ENCODE data around the gene VPS16. TPM values are rescaled to one million over a fixed set of nuclear protein-coding genes. Genes with fewer than 3 reads are reported as not detected.

VPS16 gene
- total and polyA plus RNA-seq, 2 donors (not counting 1 experiment from before 2014, with no cell fraction given) = 63.0 to 68.2 TPM

DNA sequence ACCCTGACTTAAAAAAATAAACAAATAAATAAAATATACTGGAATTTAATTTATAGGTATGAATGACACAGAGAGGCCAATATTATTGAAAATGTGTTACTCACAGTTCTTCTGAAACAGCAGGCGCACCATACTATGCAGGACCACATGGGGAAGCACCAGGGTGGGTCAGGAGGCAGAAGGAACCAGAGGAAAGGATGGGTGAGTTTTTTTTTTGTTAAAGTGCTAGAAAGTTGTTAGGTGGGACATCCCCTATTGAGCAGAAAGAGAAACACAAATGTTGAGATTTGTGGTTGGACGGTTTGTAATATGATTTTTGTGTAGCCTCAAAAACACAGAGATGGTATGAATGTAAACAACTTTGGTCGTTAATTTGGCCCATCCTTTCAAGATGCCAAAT, 58.7 kb downstream of the VPS16 start:
- Mint-ChIP-seq H3K4me1 (peaks cover 35% of the 10 kb centered on the region), H3K4me3 (peak overlapping the region; percentile 15), H3K27me3 (no peaks in the 10 kb centered on the region), H3K27ac (no peak overlapping the region), H3K9me3 (ENCODE audit: insufficient read depth) (no peaks in the 10 kb centered on the region)
- Histone ChIP-seq H3K79me2 (ENCODE audit: control insufficient read depth, insufficient read depth, low read length) (peaks cover 94% of the 10 kb centered on the region), H3K9me3 (ENCODE audit: control extremely low read depth in 1 of 3, control insufficient read depth in 2 of 3, insufficient read depth in 1 of 3, low read length in 2 of 3) (peaks cover 0 to 11% (median 0%) of the 10 kb centered on the region in 3 donors), H3K4me2 (replicated peaks; ENCODE audit: low read depth, low read length, poor library complexity, severe bottlenecking) (peak overlapping the region; percentile 14), H3K36me3 (replicated peaks in 1 of 2; ENCODE audit: control extremely low read depth in 1 of 2, control insufficient read depth in 1 of 2, extremely low read depth in 1 of 2, insufficient read depth in 2 of 2, low read length in 1 of 2) (peaks cover 0 to 3% of the 10 kb centered on the region in 2 experiments), H4K20me1 (ENCODE audit: control insufficient read depth, insufficient read depth, low read length, poor library complexity, severe bottlenecking) (peaks cover 16% of the 10 kb centered on the region), H3K4me3 (ENCODE audit: control extremely low read depth in 1 of 5, extremely low read depth in 1 of 5, insufficient read depth in 1 of 5, low read depth in 2 of 5, low read length in 4 of 5) (no peak overlapping the region), H3K9ac (ENCODE audit: low read length) (no peak overlapping the region), H3K27me3 (replicated peaks in 1 of 4; ENCODE audit: control extremely low read depth in 1 of 4, control insufficient read depth in 3 of 4, insufficient read depth in 4 of 4, low read length in 3 of 4) (no peaks in the 10 kb centered on the region), H3K4me1 (ENCODE audit: control insufficient read depth in 2 of 2, insufficient read depth in 2 of 2, low read length in 2 of 2) (peaks cover 31 to 32% of the 10 kb centered on the region in 2 donors), H2AFZ (ENCODE audit: insufficient read depth, low read depth, low read length, poor library complexity, severe bottlenecking) (no peak overlapping the region), H3K27ac (ENCODE audit: low read length in 2 of 2) (peak overlapping the region in 1 of 2 donors; percentile 33)
- CTCF ChIA-PET = no interaction called here
- POLR2A ChIA-PET = no interaction called here
- no peak for TF ChIP-seq EZH2 (IDR thresholded peaks at IDR 0.05; ENCODE audit: borderline replicate concordance, insufficient read depth, low read depth, low read length, poor library complexity, severe bottlenecking)
- TF ChIP-seq, protein P1, sequence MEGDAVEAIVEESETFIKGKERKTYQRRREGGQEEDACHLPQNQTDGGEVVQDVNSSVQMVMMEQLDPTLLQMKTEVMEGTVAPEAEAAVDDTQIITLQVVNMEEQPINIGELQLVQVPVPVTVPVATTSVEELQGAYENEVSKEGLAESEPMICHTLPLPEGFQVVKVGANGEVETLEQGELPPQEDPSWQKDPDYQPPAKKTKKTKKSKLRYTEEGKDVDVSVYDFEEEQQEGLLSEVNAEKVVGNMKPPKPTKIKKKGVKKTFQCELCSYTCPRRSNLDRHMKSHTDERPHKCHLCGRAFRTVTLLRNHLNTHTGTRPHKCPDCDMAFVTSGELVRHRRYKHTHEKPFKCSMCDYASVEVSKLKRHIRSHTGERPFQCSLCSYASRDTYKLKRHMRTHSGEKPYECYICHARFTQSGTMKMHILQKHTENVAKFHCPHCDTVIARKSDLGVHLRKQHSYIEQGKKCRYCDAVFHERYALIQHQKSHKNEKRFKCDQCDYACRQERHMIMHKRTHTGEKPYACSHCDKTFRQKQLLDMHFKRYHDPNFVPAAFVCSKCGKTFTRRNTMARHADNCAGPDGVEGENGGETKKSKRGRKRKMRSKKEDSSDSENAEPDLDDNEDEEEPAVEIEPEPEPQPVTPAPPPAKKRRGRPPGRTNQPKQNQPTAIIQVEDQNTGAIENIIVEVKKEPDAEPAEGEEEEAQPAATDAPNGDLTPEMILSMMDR (IDR thresholded peaks at IDR 0.05) = no peak
- intact Hi-C loops (cut with micrococcal nuclease) = no loop called here
- DNase-seq (no peak), ATAC-seq (ENCODE audit: low read depth) (no peak)
- WGBS (ENCODE audit: insufficient coverage) = 14% methylated on average over 1 of the region's 3 CpGs

DNA sequence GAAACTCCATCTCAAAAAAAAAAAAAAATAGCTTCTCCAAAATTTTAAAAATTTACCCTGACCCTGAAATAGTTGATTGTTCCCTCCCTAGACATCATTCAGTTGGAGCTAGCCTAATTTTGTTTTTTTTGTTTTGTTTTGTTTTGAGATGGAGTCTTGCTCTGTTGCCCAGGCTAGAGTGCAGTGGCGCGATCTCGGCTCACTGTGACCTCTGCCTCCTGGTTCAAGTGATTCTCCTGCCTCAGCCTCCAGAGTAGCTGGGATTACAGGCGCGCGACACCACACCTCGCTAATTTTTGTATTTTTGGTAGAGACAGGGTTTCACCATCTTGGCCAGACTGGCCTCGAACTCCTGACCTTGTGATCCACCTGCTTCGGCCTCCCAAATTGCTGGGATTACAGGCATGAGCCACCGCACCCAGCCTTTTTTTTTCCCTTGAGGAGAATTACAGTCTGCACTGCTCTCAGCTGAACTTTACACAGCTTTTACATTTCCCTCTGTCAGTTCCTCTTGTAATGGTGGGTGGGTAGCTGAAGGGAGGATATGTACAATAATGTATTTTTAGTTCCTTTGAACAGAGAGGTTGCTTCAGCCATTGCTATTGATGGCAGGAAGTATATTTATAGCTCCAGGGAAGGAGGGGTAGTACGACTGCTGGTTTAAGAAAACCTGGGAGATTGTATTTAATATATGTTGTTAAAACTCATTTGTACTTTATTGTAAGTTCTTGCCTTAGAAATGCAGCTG, 60.5 kb downstream of the VPS16 start:
- Mint-ChIP-seq H3K9me3 (ENCODE audit: insufficient read depth) (no peaks in the 10 kb centered on the region), H3K4me1 (peaks cover 35% of the 10 kb centered on the region), H3K27me3 (no peaks in the 10 kb centered on the region), H3K4me3 (peak overlapping the region; percentile 27), H3K27ac (no peak overlapping the region)
- Histone ChIP-seq H3K27me3 (replicated peaks in 1 of 4; ENCODE audit: control extremely low read depth in 1 of 4, control insufficient read depth in 3 of 4, insufficient read depth in 4 of 4, low read length in 3 of 4) (no peaks in the 10 kb centered on the region), H3K27ac (ENCODE audit: low read length in 2 of 2) (peak overlapping the region; percentile 20 to 75), H3K9me3 (ENCODE audit: control extremely low read depth in 1 of 3, control insufficient read depth in 2 of 3, insufficient read depth in 1 of 3, low read length in 2 of 3) (no peaks in the 10 kb centered on the region), H3K9ac (ENCODE audit: low read length) (peak overlapping the region; percentile 42), H3K36me3 (replicated peaks in 1 of 2; ENCODE audit: control extremely low read depth in 1 of 2, control insufficient read depth in 1 of 2, extremely low read depth in 1 of 2, insufficient read depth in 2 of 2, low read length in 1 of 2) (peaks cover 0 to 5% of the 10 kb centered on the region in 2 experiments), H3K4me2 (replicated peaks; ENCODE audit: low read depth, low read length, poor library complexity, severe bottlenecking) (peak overlapping the region; percentile 62), H3K4me1 (ENCODE audit: control insufficient read depth in 2 of 2, insufficient read depth in 2 of 2, low read length in 2 of 2) (peaks cover 31 to 32% of the 10 kb centered on the region in 2 donors), H3K4me3 (ENCODE audit: control extremely low read depth in 1 of 5, extremely low read depth in 1 of 5, insufficient read depth in 1 of 5, low read depth in 2 of 5, low read length in 4 of 5) (peak overlapping the region in 1 of 5 experiments; percentile 33), H4K20me1 (ENCODE audit: control insufficient read depth, insufficient read depth, low read length, poor library complexity, severe bottlenecking) (peaks cover 12% of the 10 kb centered on the region), H3K79me2 (ENCODE audit: control insufficient read depth, insufficient read depth, low read length) (peaks cover 88% of the 10 kb centered on the region), H2AFZ (ENCODE audit: insufficient read depth, low read depth, low read length, poor library complexity, severe bottlenecking) (peak overlapping the region; percentile 22)
- TF ChIP-seq EZH2 (IDR thresholded peaks at IDR 0.05; ENCODE audit: borderline replicate concordance, insufficient read depth, low read depth, low read length, poor library complexity, severe bottlenecking) = no peak
- TF ChIP-seq, protein P1 (IDR thresholded peaks at IDR 0.05) = no peak
- POLR2A ChIA-PET = no interaction called here
- ATAC-seq (ENCODE audit: low read depth) (peak; percentile 41), DNase-seq (peak; percentile 24)
- intact Hi-C loops (cut with micrococcal nuclease) = no loop called here
- CTCF ChIA-PET = no interaction called here
- 70% methylated on average over 9 of the region's 11 CpGs for WGBS (ENCODE audit: insufficient coverage)
